Activated naive CD8-positive, alpha-beta T cell treated with anti-CD3 and anti-CD28 coated beads, Interleukin-2, amount 50 U/mL, for 16 hours (primary cell): Measurements from ENCODE around the gene NEURL2.
A peak's percentile ranks its signal among the peaks of the same experiment; 100 is the strongest.
"Not testable (repeated sequence)": the region's sequence is repeated elsewhere in the genome, so short reads cannot be mapped to it uniquely, and the experiment has no call there.

ENCODE experiments used
- DNase-seq: peaks from one replicate; pipeline ENCODE4 v3.0.0-alpha.2; 2020; ENCODE audit warnings: low read depth, low spot score

The NEURL2 gene

DNA sequence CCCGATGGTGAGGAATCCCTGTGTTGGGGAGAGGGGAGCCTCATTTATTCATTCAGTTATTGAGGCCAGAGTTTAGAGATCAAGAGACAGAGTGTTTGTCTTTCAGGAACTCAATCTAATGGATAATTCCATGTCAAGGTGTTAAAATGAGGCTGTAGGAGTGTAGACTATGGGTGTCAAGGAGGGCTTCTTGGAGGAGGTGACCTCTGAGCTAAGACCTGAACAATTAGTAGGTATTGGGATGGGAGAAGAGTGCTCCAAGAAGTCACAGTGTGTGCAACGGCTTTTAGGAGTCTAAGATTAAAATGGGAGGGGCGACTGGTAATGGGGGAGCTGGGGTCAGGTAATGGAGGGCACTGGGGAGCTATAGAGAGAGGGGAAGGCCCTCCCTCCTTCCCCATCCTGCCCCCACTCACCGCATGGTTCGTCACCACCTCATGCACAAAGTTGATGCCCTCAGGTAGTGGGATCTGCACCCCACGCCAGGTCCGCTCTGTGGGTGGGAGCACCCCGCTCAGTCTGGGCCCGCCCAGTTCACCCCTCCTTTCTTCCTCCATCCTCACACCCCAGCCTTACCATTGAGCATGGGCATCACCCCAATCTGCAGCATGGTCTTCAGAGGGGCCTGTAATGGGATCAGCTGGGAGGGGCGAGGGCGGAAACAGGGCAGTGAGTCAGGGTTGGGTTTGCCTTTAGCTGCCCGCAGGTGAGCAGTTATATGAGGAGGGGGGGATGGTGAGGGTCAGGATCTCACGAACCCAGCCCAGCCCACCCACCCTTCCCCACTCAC is 8.2 kb upstream of the NEURL2 start:
- no peak for DNase-seq

DNA sequence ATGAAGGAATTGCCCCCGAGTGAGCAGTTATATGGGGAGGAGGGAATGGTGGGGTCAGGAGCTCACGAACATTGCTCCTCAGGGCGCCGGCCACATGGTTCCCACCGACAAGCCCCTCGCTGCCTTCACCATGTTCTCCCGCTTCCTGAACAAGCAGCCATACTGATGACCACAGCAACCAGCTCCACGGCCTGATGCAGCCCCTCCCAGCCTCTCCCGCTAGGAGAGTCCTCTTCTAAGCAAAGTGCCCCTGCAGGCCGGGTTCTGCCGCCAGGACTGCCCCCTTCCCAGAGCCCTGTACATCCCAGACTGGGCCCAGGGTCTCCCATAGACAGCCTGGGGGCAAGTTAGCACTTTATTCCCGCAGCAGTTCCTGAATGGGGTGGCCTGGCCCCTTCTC is 7.3 kb upstream of the NEURL2 start:
- no peak for DNase-seq

DNA sequence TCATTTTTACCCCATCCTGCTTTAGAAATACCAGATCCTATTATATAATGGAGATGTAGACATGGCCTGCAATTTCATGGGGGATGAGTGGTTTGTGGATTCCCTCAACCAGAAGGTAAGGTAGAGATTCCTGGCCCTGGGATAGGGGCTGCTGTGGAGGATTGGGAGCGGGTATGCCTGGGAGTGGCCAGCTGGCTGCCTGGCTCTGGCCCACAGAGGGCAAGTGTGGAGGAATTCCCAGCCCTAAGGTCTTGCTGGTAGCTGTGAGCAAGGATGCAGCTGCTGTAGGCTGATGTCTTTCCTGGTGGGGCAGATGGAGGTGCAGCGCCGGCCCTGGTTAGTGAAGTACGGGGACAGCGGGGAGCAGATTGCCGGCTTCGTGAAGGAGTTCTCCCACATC is 6.7 kb upstream of the NEURL2 start:
- no peak for DNase-seq

DNA sequence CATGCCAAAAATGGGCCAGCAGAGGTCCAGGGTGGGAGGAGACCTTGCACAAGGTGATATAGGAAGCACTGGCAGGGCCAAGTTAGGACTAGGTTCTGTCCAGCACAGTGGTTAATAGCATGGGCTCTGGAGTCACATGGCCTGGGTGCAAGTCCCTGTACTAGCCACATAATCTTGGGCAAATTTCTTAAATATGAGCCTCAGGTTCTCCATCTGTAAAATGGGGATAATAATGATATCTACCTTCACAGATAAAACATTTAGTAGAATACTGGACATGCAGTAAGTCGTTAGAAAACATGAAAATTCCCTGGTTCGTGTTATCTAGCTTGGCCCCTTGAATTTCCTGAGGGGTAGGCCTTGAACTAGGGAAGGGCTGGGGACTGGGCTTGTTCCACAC is 6.3 kb upstream of the NEURL2 start:
- DNase-seq: no peak

DNA sequence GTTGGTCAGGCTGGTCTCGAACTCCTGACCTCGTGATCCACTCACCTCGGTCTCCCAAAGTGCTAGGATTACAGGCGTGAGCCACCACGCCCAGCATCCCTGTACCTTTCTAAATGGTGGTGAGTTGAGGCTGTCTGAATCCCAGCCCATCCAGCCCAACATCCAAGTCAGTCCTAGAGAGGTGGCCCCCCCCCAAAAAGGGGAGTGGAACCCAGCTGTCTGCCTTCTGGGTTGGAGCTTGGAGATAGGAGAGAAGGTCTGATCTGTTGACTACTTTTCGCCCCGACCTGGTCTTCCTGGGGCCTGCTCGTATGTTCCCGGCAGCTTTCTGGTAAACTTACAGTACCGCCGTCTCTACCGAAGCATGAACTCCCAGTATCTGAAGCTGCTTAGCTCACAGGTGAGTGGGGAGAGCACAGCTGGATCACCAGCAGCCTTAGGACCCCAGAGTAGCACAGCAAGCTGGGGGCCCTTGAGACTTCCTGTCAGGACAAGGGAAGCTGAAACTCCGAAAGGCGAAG is 5.7 kb upstream of the NEURL2 start:
- no peak for DNase-seq

DNA sequence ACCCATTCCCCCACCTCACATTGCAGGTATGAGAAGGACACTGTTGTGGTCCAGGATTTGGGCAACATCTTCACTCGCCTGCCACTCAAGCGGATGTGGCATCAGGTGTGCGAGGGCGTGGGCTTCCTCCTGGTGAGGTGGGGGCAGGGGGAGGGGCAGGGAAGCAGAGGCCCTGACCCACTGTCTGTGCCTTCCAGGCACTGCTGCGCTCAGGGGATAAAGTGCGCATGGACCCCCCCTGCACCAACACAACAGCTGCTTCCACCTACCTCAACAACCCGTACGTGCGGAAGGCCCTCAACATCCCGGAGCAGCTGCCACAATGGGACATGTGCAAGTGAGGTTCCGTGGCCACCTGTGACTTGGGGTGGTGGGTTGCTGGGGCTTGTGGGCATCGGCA is 3.8 kb upstream of the NEURL2 start:
- no peak for DNase-seq

DNA sequence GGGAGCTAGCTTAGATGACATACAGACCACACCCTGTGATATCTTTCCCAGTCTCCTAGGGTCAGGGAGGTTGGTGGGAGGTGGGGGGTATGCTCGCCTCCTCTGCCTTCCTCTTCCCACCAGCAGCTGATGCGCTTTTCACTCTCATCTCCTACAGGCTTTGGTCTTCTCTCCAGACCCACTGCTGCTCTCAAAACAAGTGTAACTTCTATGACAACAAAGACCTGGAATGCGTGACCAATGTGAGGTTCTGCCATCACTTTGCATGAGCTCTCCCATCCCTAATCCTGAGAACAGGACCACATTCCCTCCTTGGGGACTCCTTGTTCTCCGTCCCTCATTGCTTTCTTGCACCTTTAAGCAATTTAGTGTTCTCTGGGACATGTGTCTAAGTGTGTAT is 2.8 kb upstream of the NEURL2 start:
- no peak for DNase-seq

DNA sequence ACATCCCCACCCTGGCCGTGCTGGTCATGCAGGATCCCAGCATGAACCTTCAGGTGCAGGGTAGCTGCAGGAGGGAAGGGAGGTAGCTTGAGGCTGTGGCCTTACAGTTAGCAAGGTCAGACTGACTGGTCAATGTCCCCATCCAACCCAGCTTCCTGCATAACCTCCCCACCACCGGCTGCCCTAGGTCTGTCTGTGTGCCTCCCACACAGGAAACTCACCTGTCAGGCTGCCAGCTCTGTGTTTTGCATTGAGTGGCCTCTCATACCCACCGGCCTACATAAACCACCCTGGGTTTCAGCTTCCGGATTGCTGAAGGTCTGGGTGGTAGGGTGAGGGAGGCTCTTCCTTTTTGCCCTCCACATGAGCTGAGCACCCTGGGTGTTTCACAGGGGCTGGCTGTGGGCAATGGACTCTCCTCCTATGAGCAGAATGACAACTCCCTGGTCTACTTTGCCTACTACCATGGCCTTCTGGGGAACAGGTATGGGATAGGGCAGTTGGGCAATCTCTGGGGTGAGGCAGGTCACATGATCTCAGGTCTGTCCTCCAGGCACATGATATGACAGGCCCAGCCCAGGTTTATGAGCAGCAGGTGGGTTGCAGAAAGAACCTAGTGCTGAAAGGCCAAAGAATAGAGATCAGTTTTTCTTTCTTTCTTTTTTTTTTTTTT is 2.0 kb upstream of the NEURL2 start:
- DNase-seq: no peak

DNA sequence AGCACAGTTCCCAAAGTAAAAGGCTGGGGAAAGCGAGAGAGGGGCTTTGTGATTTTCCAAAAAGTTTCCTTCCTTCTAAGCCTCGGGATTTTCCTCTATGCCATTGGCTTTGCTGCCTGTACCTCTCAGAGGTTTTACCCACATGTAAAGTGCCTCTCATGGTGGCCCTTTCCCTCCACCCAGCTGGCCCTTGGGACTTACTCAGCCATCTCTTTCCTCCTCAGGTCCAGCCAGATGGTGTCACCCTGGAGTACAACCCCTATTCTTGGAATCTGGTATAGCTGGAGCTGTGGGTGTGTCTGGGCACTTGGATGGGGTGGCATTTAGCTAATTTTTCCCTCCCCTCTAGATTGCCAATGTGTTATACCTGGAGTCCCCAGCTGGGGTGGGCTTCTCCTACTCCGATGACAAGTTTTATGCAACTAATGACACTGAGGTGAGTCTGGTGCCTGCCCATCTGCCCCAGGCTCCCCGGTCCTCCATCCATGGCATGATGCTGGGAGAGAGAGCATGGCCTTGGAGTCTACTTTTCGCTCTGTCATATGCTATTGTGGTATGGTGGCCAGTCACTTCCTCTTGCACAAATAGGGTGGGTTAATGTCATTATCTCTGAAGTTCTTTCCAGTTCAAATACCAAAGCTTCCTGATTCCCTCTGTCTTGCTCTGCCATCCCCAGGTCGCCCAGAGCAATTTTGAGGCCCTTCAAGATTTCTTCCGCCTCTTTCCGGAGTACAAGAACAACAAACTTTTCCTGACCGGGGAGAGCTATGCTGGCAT is 1.2 kb upstream of the NEURL2 start:
- no peak for DNase-seq

DNA sequence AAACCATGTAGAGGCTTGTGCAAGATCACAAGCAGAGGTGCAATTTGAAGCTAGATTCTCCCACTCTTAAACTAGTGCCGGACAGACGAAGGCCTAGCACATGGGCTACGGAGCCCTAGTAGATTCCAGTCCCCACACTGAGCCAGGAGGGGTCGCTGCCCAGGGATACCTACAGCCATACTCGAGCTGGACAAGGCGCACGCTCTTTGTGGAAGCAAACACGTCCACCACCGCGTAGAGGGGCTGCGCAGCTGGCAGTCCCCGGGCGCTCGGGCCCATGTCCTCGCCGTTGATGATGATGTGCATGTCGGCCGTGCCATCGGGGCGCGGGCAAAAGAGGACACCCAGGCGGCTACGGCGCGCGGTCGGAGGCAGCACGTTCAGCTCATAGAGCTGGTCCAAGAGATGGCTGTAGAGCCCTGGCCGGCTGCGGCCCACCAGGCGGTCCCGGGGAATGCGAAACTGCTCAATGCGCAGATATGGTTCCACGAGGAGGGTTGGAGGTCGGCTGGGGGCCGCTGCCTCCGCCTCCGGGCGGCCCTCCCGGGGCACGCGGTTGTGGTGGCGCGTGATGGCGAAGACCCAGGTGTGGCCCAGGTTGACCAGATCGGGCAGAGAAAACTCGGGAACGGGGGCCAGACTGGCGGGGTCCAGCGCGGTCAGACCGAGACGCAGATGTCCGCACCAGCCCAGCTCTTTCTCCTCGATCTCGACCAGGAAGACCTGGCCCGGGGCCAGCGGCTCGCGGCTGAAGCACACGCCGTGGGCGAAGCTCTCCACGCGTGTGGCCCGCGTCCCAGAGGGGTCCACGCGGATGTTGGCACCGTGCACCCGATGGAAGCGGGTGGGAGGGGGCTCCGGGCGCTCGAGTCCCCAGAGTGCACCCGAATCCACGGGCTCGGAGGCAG is 677 bp downstream of the NEURL2 start:
- DNase-seq: no peak

DNA sequence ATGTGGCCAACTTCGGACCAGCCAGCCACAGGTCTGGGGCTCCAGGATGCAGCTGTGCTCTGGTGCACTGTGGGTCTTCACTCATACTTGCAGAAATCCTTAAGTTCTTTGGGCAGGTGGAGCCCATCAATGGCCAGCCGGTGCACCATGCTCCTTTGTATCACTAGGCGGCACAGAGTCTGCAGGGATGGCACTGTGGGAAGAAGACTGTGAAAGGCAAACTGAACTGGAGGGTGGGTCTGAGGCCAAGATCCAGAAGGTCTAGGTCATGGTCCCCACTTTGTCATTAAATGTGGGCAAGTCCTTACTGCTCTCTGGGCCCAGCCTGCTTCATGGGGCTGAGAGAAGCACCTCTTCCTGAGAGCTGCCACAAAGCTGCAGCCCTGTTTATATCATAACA is 2.3 kb downstream of the NEURL2 start:
- DNase-seq: no peak

DNA sequence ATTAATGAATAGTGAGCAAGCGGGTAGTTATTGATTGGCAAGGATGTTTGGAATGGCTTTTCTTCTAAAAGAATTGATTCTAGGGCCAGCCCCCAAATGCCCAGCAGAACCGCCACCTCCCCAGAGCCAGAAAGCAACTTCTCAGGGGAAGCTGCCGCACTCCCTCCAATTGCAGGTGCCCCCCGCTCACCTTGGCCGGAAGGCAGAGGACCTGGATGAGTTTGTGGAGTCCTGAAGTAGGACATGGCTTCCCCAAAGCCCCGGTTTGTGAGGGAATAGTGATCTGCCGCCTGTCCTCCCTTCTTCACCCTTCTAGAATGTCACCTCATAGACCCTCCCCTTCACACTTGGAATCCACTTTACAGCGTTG is 3.7 kb downstream of the NEURL2 start, which contains the start of gene SPATA25:
Gene SPATA25 (minus strand): TSS at position 277 of the 370 bp plus-strand sequence. CDS start 32 bp downstream, at position 245.
- no peak for DNase-seq

DNA sequence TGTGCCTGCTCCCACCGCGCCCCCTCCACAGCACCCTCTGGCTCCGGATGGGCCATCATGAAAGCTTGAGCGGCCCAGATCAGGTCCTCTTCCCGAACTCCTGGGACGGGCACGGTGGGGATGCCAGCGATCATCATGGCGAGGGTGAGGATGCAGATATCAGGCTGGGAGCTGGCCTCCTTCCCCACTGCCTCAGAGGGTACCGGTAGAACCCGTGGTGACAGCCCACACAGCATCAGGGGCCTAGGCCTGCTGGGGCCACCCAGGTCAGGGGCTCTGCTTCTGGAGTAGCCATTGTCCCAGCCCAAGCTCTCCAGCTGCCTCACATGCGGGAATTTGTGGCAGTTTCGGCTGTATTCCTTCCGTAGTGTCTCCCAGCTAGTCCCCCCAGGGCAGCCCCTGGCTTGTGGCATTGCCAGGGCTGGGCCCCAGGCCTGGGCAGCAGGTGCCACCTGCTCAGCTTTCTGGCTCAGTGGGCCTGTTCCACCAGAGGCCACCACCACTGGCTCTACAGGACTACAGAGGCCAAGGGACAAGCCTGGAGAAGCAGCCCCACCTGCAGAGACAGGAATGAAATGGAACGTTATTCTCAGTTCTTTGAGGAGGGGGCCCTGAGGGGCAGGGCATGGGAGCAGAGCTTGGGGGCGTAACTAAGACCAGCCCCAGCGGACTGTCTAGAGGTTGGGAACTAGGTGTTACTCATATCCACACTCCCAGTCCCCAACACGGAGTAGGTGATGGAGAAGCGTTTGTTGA is 4.2 kb downstream of the NEURL2 start:
- DNase-seq: no peak

DNA sequence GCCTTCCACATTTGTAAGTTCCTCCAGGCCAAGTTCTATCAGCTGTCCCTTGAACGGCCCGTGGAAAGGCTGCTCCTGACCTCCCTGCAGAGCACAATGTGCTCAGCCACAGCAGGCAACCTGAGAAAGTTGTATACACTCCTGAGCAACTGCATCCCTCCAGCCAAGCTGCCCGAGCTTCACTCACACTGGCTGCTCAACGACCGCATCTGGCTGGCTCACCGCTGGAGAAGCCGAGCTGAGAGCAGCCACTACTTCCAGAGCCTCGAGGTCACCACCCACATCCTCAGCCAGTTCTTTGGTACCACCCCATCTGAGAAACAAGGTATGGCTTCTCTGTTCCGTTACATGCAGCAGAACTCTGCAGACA is 7.9 kb downstream of the NEURL2 start:
- no peak for DNase-seq

DNA sequence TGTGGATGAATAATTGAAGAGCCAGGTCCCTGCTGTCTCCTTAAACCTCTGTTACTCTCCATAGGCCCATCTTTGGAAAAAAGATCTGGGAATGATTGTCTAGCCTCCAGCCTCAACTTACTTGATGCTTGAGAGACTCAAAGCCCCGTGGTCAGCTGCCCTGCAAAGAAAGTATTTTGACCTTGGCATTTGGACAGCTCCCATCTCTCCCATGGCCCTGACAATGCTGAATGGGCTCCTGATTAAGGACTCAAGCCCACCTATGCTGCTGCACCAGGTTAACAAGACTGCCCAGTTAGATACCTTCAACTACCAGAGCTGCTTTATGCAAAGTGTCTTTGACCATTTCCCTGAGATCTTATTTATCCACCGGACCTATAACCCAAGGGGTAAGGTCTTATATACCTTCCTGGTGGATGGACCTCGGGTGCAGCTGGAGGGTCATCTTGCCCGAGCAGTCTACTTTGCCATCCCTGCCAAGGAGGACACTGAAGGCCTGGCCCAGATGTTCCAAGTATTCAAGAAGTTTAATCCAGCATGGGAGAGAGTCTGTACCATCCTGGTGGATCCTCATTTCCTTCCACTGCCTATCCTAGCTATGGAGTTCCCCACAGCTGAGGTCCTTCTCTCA is 8.4 kb downstream of the NEURL2 start:
- no peak for DNase-seq

DNA sequence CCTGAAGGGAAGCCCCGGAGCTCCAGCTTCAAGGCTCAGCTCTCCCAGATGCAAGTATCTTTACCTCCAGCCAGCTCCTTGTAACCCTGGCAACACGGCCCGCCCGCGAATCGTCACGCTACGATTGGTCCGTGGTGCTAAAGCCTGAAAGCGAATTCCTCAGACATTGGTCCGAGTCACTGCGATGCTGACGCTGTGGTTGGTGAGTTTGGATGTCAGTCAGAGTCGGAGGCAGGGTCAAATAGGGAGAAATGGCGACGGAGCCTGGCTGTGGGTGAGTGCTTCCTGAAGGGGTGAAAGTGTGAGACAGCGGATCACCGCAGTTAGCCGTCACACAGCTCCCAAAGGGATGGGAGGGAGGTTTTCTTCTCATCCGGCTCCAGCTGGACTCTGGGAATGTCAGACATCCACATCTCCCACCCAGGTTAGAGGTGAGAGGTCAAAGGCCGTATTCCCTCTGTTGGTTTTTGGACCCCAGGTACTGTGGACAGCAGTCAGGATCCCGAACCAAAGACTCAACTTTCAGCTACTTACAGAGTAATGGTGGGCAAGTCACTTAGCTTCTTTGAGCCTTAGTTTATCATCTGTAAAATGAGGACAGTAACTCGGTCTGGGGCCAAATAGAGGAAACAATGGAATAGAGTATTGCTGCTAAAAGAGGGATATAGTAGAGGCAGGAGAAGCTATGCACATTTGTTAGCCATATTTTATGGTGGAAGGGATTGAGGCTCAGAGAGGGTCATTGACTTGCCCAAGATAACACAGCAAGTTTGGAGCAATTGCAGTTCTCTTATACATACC is 9.8 kb downstream of the NEURL2 start, which contains the start of gene ZSWIM1:
Gene ZSWIM1 (plus strand): TSS at position 240 of the 801 bp plus-strand sequence. CDS start 1,366 bp downstream, outside the sequence.
- peak; percentile 97 for DNase-seq

DNA sequence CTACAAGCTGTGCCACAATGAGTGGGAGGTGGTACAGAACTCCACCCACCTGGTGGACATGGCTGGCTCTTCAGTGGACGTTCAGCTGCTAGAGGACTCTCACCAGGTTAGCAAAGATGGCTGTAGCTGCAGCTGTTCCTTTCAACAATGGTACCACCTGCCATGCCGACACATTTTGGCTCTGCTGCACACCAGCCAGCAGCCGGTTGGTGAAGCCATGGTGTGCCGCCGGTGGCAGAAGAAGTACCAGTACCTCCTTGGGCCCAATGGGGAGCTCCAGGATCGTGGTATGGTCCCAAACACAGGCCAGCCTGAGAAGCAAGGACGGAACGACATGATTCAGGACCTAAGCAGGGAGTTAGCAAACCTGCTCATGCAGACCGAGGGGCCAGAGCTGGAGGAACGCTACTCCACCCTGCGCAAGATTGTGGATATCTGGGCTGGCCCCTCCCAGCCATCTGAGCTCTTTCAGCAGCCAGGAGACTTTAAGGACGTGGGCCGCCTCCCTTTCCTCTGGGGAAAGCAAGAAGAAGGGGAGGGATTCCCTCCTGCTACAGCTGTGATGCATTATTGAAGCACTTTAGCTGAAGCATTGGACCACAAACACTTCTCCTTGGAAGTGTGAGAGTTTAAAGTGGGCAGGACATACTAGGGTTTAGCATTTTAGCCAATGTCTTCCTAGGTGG is 12.8 kb downstream of the NEURL2 start:
- DNase-seq: no peak

DNA sequence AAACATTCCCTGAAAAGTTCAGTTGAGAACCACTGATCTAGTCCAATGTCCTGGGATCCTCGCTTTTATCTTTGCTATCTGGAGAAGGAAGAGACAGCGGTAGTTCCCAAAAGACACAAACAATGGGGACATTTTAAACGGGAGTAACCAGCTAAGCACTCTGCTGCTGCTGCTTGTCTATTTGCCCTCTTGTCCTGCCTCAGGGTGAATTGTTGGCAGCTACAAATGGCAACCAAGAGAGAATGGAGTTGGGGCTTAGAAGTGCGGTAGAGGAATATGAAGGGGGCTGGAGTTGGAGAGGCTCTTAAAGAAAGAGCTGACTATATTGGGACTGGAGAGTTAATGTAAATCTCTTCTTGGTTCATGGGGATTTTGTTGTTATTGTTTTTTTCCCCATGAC is 16.4 kb downstream of the NEURL2 start:
- no peak for DNase-seq

DNA sequence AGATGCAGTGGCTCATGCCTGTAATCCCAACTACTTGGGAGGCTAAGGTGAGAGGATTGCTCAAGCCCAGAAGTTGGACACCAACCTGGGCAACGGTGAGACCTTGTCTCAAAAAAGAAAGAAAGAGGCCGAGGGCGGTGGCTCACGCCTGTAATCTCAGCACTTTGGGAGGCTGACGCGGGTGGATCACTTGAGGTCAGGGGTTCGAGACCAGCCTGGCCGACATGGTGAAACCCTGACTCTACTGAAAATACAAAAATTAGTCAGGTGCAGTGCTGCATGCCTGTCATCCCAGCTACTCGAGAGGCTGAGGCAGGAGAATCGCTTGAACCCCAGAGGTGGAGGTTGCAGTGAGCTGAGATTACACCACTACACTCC is 16.9 kb downstream of the NEURL2 start:
- DNase-seq: not testable (repeated sequence)
